ENCODE results near the gene CDK14.

DNA sequence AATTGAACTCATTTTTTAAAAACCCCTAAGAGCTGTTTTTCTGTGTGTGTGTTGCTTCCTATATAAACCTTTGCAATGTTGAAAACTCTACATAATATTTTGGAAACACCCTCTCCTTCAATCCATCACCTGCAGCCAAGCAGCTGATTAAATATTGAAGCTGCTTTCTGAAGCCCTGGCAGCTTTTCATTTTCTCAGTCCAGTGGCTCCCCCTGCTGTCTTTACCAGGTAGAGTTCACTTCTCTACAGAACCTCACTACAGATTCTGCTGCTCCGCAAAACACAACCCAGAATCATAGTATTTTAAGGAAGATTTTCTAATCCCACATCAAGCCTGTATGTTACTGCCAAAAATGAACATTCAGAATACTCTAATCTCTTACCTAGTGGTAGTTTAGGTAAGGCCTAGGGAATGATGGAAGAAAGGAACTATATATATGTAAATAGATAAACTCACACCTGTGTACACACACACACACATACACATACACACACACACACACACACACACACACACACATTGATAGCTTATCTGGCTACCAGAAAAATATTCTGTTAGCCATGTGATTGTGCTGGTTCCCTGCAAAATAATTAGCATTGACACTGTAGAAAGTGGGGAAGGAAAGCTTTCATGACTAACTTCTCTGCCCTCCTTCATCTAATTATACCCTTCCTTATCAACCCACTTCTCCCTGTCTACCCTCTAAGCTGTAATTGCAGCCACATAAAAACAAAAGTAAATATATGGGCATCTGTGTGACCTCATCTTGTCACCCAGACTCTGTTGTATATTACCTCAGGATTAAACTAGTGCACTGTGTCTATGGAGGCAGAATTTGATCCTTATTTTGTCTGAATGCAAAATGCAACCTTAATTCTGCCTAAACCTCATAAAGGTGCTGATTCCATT lies 438.6 kb downstream of the CDK14 start:
- TF ChIP-seq, protein P1, sequence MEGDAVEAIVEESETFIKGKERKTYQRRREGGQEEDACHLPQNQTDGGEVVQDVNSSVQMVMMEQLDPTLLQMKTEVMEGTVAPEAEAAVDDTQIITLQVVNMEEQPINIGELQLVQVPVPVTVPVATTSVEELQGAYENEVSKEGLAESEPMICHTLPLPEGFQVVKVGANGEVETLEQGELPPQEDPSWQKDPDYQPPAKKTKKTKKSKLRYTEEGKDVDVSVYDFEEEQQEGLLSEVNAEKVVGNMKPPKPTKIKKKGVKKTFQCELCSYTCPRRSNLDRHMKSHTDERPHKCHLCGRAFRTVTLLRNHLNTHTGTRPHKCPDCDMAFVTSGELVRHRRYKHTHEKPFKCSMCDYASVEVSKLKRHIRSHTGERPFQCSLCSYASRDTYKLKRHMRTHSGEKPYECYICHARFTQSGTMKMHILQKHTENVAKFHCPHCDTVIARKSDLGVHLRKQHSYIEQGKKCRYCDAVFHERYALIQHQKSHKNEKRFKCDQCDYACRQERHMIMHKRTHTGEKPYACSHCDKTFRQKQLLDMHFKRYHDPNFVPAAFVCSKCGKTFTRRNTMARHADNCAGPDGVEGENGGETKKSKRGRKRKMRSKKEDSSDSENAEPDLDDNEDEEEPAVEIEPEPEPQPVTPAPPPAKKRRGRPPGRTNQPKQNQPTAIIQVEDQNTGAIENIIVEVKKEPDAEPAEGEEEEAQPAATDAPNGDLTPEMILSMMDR (conservative IDR thresholded peaks at IDR 0.05 in 1 of 2, IDR thresholded peaks at IDR 0.05 in 1 of 2; ENCODE audit: low read depth in 1 of 2, low read length in 2 of 2): peak; percentile 72 to 79
- TF ChIP-seq EZH2 (IDR thresholded peaks at IDR 0.05; ENCODE audit: low read length, missing control alignments): no peak

Measured in fibroblast of lung (primary cell).